Measurements from ENCODE around the gene ZNF629. TPM values are rescaled to one million over a fixed set of nuclear protein-coding genes. Genes with fewer than 3 reads are reported as not detected.

Gene ZNF629
- polyA plus RNA-seq, 1 experiment = 5.1 TPM

- Histone ChIP-seq H3K27ac (ENCODE audit: low read depth, low read length) (no peak overlapping the region), H3K9me3 (ENCODE audit: control insufficient read depth, insufficient read depth, low read length) (no peaks in the 10 kb centered on the region), H3K27me3 (ENCODE audit: control insufficient read depth, insufficient read depth, low read length) (no peaks in the 10 kb centered on the region), H3K4me3 (ENCODE audit: low read depth, low read length) (no peak overlapping the region)
- POLR2A ChIA-PET = interaction anchor here (1.3 kb wide), 1 partner anchor 27 kb away, joined by 3 read pairs; no protein-coding TSS in a partner anchor
- TF ChIP-seq CTCF (IDR thresholded peaks at IDR 0.05; ENCODE audit: low read depth, low read length) = no peak
- DNase-seq (ENCODE audit: low read depth, low spot score) = no peak
- CTCF ChIA-PET = interaction anchor here (1.3 kb wide), 1 partner anchor 25 kb away, joined by 3 read pairs; no protein-coding TSS in a partner anchor
Measured at GRCh38 chr16:30746638-30747175, 40.3 kb downstream of the ZNF629 start.

GRCh38 chr16:30745082-30745481 lies 41.9 kb downstream of the ZNF629 start:
- no peak for TF ChIP-seq CTCF (IDR thresholded peaks at IDR 0.05; ENCODE audit: low read depth, low read length)
- Histone ChIP-seq H3K27ac (ENCODE audit: low read depth, low read length) (no peak overlapping the region), H3K27me3 (ENCODE audit: control insufficient read depth, insufficient read depth, low read length) (no peaks in the 10 kb centered on the region), H3K9me3 (ENCODE audit: control insufficient read depth, insufficient read depth, low read length) (no peaks in the 10 kb centered on the region), H3K4me3 (ENCODE audit: low read depth, low read length) (no peak overlapping the region)
- ChIA-PET CTCF (no interaction called here), POLR2A (no interaction called here)
- DNase-seq (ENCODE audit: low read depth, low spot score) = no peak

DNA sequence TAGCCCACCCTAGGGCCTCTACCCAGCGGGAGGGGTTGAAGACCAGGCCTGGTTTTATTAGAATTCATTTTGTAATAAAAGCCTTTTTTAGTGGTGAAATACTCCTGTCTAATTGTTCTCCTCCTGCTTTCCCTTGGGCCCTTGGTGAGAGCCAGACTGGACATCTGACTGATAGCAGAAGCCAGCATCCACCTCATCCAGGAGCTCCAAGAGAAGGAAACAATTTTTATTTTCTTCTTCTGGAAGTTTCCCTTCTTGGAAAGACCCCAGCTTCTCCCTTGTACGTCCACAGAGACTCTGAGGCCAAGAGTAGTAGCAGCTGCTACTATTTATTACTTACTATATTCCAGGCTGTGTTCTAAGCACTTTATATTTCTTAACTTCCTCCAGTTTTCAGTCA lies 42.8 kb downstream of the ZNF629 start:
- no peaks in the 10 kb centered on the region for H3K9me3 ChIP-seq (ENCODE audit: control insufficient read depth, insufficient read depth, low read length)
- POLR2A ChIA-PET = interaction anchor here (1.0 kb wide), 1 partner anchor 11 kb away, joined by 4 read pairs; no protein-coding TSS in a partner anchor

GRCh38 chr16:30743716-30744115 lies 43.3 kb downstream of the ZNF629 start:
- no peak for TF ChIP-seq CTCF (IDR thresholded peaks at IDR 0.05; ENCODE audit: low read depth, low read length)
- POLR2A ChIA-PET = interaction anchor here (0.6 to 1.0 kb wide), 2 partner anchors 11 to 243 kb away, joined by 4 read pairs; no protein-coding TSS in a partner anchor

More for the DNA sequence above, 42.8 kb downstream of the ZNF629 start:
- DNase-seq (ENCODE audit: low read depth, low spot score) = no peak
- Histone ChIP-seq H3K4me3 (ENCODE audit: low read depth, low read length) (no peak overlapping the region), H3K27me3 (ENCODE audit: control insufficient read depth, insufficient read depth, low read length) (no peaks in the 10 kb centered on the region), H3K27ac (ENCODE audit: low read depth, low read length) (no peak overlapping the region)
- TF ChIP-seq CTCF (IDR thresholded peaks at IDR 0.05; ENCODE audit: low read depth, low read length) = no peak
- CTCF ChIA-PET = no interaction called here

DNA sequence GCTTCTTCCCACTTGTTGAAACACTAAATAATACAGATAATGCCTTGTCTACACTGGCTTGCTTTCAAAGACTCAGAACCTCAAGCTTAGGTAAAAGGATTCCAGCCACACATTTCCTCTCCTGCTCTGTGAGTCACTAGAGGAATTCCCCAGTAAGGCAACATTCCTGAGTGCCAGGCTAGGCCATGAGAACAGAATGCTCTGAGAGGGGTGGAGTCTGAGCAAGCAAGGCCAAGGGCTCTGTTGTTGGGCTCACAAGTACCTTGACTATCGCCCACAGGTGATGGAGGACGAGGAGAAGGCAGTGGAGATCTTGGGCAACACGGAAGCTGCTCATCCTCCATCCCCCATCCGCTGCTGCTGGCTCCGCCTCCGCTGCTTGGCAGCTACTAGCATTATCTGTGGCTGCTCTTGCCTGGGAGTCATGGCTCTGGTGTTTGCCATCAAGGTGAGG lies 45.5 kb downstream of the ZNF629 start:
- peak; percentile 70 for DNase-seq (ENCODE audit: low read depth, low spot score)
- no peak for TF ChIP-seq CTCF (IDR thresholded peaks at IDR 0.05; ENCODE audit: low read depth, low read length)
- H3K4me3 ChIP-seq (ENCODE audit: low read depth, low read length) = no peak overlapping the region
- H3K27ac ChIP-seq (ENCODE audit: low read depth, low read length) = peak overlapping the region; percentile 69
- ChIA-PET CTCF (no interaction called here), POLR2A (no interaction called here)
- no peaks in the 10 kb centered on the region for H3K9me3 ChIP-seq (ENCODE audit: control insufficient read depth, insufficient read depth, low read length)
- H3K27me3 ChIP-seq (ENCODE audit: control insufficient read depth, insufficient read depth, low read length) = no peaks in the 10 kb centered on the region

More at GRCh38 chr16:30743716-30744115, 43.3 kb downstream of the ZNF629 start:
- Histone ChIP-seq H3K4me3 (ENCODE audit: low read depth, low read length) (no peak overlapping the region), H3K27ac (ENCODE audit: low read depth, low read length) (no peak overlapping the region), H3K27me3 (ENCODE audit: control insufficient read depth, insufficient read depth, low read length) (no peaks in the 10 kb centered on the region), H3K9me3 (ENCODE audit: control insufficient read depth, insufficient read depth, low read length) (no peaks in the 10 kb centered on the region)
- DNase-seq (ENCODE audit: low read depth, low spot score) = no peak
- CTCF ChIA-PET = no interaction called here

All from AG04450 (cell line).